HL-60/S4 (cell line): Measurements from ENCODE around the gene FMNL1.

ENCODE experiments used
- in situ Hi-C: fragments of 300-500 bp; cut with MboI; formaldehyde crosslinking; loops from 2 replicates; pipeline ENCODE4 v1.14.3; 2022; ENCODE audit warnings: low sequenced_read_pairs

Gene FMNL1

DNA sequence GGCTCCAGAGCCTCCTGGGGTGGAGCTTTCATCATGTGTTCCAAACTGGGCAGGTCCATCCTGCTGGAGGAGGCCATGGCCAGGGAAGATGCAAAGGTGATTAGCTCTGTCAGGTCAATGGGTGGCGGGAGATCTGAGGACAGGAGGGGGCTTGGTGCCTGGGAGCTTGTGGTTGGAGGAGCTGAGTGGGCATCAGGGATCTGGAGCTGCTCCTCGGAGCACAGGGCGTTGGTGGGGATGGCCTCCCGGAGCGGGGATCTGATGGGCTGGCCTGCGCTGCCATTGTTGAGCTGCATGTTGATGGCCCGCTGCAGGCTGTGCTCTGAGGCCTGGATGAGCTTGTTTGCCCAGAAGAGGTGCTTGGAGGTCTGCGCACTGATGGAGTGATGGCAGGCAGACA is 33.7 kb downstream of the FMNL1 start:
- in situ Hi-C loops, result no loop called here

- in situ Hi-C loops, result no loop called here
These were observed 34.7 kb downstream of the FMNL1 start for GRCh38 chr17:45256114-45256966.

DNA sequence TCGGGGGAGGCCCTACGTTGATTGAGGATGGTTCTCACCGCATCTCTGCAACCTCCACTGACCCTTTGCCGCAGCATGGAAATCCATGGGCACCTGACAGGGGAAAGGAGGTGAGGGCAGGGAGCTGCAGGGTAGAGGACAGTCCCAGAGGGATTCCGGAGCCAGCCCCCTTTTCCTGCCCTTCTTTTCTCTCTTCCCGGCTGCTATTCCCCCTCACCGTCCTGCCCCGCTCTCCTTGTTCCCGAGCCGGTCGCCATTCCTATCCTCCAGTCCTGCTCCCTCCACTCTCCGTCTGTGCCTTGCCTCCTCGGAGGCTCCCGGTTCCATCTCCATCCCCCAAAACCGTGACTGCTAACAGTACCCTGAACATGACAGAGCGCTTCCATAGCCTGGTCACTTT is 35.4 kb downstream of the FMNL1 start:
- in situ Hi-C loops, result no loop called here

- in situ Hi-C loops, result no loop called here
These were observed 37.3 kb downstream of the FMNL1 start for GRCh38 chr17:45258981-45259380.

- in situ Hi-C loops, result no loop called here
These were observed 38.6 kb downstream of the FMNL1 start for GRCh38 chr17:45260204-45260783.

DNA sequence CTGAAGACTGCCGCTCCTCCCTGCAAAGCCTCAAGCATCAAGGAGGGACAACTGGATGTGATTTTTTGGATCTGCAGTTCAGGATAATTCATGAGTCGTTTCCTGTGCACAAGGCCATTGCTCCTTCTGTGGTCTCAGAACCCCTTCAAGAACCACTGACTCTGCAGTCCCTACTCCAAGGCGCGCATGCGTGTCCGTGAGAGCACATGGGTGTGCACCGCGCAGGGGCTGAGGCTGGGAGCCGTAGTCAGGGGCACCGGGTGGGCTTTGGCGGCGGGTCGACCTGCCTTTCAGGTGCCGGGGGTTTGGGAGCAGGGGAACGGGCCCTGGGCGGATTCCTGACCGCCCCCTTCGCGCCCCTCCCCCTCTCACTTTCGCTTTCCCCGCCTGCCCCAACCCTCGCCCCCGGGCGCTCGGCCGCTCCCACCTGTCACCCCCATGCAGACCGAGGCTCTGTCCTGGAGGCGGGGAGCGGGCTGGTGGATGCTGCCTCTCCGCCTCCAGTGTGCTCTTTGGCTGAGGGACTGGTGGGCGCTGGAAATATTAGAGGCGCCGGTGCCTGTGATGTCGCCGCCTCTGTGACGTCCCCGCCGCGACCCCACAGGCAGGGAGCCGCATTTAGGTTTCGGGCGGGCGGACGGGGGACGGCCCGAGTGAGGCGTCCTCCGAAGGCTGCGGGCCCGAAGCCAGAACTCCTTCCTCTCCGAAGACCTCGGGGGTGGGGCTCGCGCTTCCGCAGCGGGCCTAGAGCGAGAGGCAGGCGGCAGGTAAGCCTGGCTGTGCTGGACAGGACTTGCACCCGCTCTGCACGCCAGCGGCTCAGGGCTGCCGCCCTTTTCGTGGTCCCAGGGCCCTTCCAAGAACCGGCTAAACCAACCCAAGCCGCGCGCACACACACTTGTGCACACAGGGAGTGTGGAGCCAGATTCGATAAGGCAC is 40.2 kb downstream of the FMNL1 start, which contains the start of gene SPATA32:
SPATA32 (minus strand) TSS at position 518 of the 939 bp plus-strand sequence; CDS start at position 440, 78 bp downstream.
- in situ Hi-C loops, result no loop called here

GRCh38 chr17:45262516-45263476 is 41.1 kb downstream of the FMNL1 start:
- in situ Hi-C loops, result no loop called here

- in situ Hi-C loops, result no loop called here
These were observed 41.8 kb downstream of the FMNL1 start for GRCh38 chr17:45263477-45263860.

DNA sequence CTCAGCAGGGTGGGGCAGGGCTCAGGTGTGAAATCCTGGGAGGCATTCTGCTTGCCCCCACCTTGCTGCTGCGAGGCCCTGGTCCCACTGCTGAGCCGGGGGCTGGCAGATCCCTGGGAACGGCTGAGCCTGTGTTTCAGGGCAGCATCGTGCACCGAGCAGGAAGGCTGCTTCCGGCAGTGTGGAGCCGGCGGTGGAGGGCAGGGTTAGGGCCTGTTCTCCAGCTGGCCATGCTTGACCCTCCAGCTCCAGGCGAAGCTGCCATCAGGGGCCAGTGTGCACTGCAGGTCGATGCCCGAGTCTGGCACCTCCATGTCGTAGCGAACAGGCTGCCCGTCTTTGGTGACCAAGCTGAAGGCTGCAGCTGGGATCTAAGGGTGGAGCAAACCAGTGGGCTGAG is 42.7 kb downstream of the FMNL1 start:
- in situ Hi-C loops, result no loop called here

DNA sequence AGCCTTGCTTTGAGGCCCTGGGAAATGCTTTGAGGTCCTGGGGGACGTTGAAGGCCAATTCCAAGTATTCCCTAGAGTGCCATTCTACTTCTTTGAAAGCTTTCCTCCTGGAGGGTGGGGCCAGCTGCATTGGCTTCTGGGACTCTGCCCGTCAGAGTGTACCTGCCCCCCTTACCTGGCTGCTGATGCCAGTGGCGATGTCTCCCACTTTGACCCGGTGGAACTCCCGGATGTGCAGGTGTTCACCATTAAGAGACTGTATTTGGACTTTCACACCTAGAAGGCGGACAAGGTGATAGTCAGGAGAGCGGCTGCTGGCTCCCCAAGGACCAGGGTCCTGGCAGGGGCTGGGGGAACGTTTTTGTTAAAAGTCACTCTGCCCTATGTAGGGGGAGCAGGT is 43.3 kb downstream of the FMNL1 start:
- in situ Hi-C loops, result no loop called here

DNA sequence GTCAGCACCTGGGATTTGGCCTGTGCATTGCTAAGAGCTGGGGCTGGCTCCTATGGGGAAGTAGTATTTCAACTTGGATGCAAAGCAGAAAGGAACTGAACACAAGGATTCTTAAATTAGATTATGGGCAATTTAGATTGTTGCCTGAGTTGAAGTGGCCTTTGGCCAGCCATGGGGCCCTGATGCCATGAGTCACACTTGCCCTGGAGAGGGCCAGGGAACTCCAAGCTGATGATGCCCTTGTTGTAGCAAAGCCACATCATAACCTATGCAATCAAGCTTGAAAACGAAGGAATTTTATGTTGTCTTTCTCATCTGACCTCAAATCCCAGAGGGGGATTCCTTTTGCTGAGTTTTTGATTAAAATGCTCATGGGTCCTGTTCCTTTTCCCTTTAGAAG is 44.1 kb downstream of the FMNL1 start:
- in situ Hi-C loops, result no loop called here

GRCh38 chr17:45266372-45266926 is 44.8 kb downstream of the FMNL1 start:
- in situ Hi-C loops, result no loop called here

DNA sequence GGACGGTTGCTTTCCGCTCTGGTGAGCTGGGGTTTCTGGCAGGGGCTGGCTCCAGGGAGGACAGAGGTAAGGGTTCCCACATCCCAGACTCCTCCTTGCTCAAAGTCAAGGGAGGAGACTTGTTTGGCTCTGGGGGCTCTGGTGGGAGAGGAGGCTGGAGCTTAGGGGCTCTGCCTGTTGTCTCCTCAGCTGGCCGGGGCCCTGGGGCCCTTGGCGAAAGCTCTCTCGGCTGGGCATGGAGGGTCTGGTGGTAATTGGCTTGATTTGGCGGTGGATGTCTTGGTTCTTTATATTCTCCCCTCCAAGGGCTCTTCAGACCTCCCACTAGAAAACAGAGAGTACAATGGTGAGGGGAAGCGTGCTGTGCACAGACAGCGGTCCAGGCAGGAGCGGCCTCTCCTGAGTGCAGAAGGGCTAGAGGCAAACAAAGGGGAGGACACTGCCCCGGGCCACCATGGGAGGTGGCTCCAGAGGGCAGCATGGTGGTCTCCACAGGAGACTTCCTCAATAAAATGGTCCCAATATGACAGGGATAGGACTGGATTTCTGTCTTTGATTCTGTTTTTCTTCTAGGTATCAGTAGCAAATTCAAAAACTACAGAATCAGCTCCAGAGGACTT is 45.9 kb downstream of the FMNL1 start:
- in situ Hi-C loops, result no loop called here

DNA sequence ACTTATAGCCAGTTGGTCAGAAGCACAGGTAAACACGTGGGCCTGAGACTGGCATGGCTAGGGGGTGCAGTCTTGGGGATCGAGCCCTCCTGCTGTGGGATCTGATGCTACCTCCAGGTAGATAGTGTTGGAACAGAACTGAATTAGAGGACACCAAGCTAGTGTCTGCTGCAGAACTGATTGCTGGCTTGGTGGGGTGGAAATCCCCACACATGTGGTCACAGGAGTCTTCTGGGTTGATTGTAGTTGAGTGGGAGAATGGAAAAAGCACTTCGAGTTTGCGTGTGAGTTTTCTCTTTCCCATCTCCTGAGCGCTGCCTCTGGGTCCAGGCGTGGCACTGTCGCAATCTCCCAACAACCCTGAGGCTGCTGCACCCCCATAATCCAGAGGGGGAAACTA is 48.2 kb downstream of the FMNL1 start:
- in situ Hi-C loops, result no loop called here

DNA sequence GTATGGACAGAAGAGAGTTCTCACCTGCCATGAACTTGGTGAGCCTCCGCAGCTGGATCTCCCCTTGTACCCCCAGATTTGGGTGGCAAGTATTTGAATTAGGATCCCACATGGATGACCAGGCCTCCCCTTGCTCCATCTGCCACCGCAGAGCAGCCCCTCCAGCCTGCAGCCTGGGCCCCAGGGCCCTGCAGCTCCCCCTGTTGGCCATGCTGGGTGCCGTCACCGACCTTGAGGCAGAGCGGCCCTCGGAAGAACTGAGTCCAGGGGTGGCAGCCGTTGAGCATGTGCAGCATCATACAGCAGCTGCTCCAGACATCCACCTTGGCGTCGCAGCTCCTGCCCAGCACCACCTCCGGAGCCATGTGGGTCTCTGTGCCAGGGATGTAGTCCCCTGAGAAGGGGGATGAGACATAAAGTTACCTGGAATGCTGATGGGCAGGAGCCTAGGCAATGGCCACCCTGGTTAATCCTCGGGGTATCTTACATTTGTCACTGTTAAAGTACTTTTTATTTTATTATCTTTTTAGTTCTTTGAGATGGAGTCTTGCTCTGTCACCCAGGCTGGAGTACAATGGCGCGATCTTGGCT is 49.2 kb downstream of the FMNL1 start:
- in situ Hi-C loops, result no loop called here

DNA sequence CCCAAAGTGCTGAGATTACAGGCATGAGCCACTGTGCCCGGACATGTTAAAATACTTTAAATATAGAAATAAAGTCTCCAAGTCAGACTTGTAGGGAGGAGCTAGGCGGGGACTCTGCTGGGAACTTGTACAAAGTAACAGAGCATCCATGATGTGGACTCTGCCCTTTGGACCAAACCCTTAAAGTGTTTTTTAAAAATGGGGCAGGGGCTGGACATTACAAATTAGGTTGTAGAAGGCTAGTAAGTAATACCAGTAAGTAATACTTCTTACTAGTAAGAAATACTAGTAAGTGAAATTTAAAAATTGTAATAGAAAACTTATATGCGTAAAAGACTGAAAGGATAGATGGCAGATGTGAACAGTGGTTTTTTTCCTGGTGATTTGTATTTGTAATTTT is 49.9 kb downstream of the FMNL1 start:
- in situ Hi-C loops, result no loop called here

GRCh38 chr17:45273551-45273957 is 51.9 kb downstream of the FMNL1 start:
- in situ Hi-C loops, result no loop called here

GRCh38 chr17:45274033-45274432 is 52.3 kb downstream of the FMNL1 start:
- in situ Hi-C loops, result no loop called here

DNA sequence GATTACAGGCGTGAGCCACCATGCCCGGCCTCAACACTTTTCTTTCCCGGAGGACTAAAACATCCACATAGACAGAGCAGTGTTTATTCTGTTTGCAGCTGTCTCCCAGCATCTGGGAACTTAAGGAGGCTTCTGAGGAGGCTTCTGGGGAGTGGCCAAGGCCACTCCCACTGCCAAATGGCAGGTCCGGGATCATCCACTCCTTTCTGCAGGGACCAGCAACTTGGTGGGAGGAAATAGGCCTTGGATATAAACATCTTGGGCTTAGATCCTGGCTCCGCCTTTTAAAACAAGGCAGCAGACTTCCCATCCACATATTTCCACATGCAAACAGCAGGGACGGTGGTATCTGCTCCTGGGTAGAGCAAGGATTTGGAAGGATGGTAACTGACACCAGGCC is 54.3 kb downstream of the FMNL1 start:
- in situ Hi-C loops, result loop anchor here (5.0 kb wide), 1 partner anchor 111 kb away; no protein-coding TSS in a partner anchor
